ENCODE results near the gene NELL2. TPM values are rescaled to one million over a fixed set of nuclear protein-coding genes. Genes with fewer than 3 reads are reported as not detected.

Gene NELL2
- total and polyA plus RNA-seq, 8 donors, result 0.50 to 133 (median 3.1) TPM

DNA sequence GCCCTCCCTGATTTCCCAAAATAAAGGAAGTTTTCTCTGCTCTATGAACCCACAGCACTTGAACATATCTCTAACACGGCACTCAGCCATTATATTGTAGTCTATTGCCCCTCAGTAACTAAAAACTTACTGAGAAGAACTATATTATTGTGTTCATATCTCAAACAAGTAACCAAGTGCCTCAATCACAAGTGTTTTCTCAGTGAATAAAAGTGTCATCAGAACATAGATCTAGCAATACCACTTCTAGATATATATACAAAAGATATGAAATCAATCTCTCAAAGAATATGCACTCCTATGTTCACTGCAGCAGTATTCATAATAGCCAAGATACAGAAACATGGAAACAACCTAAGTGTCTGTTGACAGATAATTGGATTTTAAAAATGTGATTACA, 138.1 kb downstream of the NELL2 start:
- Histone ChIP-seq H3K27ac (no peak overlapping the region), H3K36me3 (no peaks in the 10 kb centered on the region), H3K27me3 (no peaks in the 10 kb centered on the region), H3K9me3 (peaks cover 0 to 13% (median 11%) of the 10 kb centered on the region in 4 donors), H3K4me3 (no peak overlapping the region), H3K4me1 (no peaks in the 10 kb centered on the region)
- intact Hi-C loops (cut with DNase I; ENCODE audit: low total_unique reads), result no loop called here
- TF ChIP-seq, protein P1, sequence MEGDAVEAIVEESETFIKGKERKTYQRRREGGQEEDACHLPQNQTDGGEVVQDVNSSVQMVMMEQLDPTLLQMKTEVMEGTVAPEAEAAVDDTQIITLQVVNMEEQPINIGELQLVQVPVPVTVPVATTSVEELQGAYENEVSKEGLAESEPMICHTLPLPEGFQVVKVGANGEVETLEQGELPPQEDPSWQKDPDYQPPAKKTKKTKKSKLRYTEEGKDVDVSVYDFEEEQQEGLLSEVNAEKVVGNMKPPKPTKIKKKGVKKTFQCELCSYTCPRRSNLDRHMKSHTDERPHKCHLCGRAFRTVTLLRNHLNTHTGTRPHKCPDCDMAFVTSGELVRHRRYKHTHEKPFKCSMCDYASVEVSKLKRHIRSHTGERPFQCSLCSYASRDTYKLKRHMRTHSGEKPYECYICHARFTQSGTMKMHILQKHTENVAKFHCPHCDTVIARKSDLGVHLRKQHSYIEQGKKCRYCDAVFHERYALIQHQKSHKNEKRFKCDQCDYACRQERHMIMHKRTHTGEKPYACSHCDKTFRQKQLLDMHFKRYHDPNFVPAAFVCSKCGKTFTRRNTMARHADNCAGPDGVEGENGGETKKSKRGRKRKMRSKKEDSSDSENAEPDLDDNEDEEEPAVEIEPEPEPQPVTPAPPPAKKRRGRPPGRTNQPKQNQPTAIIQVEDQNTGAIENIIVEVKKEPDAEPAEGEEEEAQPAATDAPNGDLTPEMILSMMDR (IDR thresholded peaks at IDR 0.05), result no peak
- TF ChIP-seq EP300 (IDR thresholded peaks at IDR 0.05) (no peak), POLR2A (IDR thresholded peaks at IDR 0.05) (no peak), POLR2AphosphoS5 (IDR thresholded peaks at IDR 0.05) (no peak)
- WGBS, 5 donors, result 54 to 70% (median 65%) methylated on average over 1 of the region's 1 CpG
- no peak for DNase-seq

DNA sequence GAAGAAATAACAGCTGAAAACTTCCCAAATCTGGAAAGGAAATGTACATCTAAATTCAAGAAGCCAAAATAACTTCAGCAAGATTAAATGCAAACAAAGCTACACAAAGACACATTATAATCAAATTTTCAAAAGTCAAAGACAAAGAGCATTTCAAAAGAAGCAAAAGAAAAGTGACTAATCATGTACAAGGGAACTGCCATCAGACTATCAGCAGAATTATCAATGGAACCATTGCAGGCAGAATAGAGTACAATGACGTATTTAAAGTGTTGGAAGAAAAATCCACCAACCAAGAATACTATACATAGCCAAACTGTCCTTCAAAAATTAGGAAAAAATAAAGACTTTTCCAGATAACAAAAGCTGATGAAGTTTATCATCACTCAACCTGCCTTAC, 147.5 kb downstream of the NELL2 start:
- H3K9me3 ChIP-seq, result peaks cover 3 to 35% (median 21%) of the 10 kb centered on the region in 4 donors
- no peaks in the 10 kb centered on the region for H3K4me1 ChIP-seq
- TF ChIP-seq EP300 (IDR thresholded peaks at IDR 0.05) (no peak), POLR2A (IDR thresholded peaks at IDR 0.05) (no peak), POLR2AphosphoS5 (IDR thresholded peaks at IDR 0.05) (no peak)
- TF ChIP-seq, protein P1 (IDR thresholded peaks at IDR 0.05), result no peak
- no peaks in the 10 kb centered on the region for H3K27me3 ChIP-seq
- no peak for DNase-seq
- no peak overlapping the region for H3K4me3 ChIP-seq
- no peak overlapping the region for H3K27ac ChIP-seq
- H3K36me3 ChIP-seq, result no peaks in the 10 kb centered on the region
- 60 to 79% (median 71%) methylated on average over 1 of the region's 1 CpG for WGBS, 5 donors
- intact Hi-C loops (cut with DNase I; ENCODE audit: low total_unique reads), result no loop called here

DNA sequence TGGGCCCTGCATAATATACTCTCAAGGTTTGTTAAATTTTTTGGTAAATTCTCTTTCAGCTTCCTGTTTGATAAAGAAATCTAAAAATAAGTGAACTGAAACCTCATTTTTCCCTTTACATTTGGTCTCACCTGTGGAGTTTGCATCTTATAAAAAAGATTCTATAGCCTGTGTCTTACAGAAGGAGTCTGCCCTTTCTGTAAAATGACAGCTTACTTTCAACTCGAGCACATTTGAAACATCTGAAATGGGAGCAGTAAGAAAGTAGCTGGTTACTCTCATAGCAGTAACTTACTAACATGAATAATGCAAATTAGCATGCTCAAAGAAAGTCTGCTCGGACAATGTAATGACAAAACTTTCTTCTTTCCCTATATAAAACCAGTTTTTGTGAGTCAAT, 155.8 kb downstream of the NELL2 start:
- WGBS, 5 donors, result 61 to 74% (median 69%) methylated on average over 2 of the region's 2 CpGs
- no peak overlapping the region for H3K27ac ChIP-seq
- H3K4me3 ChIP-seq, result no peak overlapping the region
- H3K36me3 ChIP-seq, result no peaks in the 10 kb centered on the region
- TF ChIP-seq POLR2A (IDR thresholded peaks at IDR 0.05) (no peak), EP300 (IDR thresholded peaks at IDR 0.05) (no peak), POLR2AphosphoS5 (IDR thresholded peaks at IDR 0.05) (no peak)
- TF ChIP-seq, protein P1 (IDR thresholded peaks at IDR 0.05), result no peak
- H3K4me1 ChIP-seq, result no peaks in the 10 kb centered on the region
- DNase-seq, result no peak
- no peaks in the 10 kb centered on the region for H3K27me3 ChIP-seq
- intact Hi-C loops (cut with DNase I; ENCODE audit: low total_unique reads), result no loop called here
- peaks cover 0 to 4% (median 0%) of the 10 kb centered on the region in 4 donors for H3K9me3 ChIP-seq

DNA sequence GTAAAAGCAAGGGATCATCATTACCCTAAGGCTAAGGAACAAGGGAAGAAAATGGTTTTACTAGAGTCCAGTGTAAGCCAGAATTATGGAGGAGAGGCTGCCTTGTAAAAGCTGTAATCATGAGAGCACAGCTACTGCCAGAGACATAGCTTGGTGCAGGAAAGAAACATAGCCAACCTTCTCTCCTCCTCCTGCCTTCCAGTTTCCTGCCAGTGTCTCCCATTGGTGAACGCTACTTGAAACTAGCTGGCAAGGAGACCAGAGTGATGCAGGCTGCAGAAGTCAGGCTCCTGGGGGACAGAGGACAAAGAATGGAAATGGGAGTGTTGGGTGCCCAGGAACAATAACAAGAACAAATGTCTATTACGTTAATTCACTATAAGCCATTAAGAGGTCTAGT, 158.5 kb downstream of the NELL2 start:
- 80 to 93% (median 85%) methylated on average over 2 of the region's 2 CpGs for WGBS, 5 donors

More for the DNA sequence above, 158.5 kb downstream of the NELL2 start:
- H3K27ac ChIP-seq, result no peak overlapping the region
- intact Hi-C loops (cut with DNase I; ENCODE audit: low total_unique reads), result no loop called here
- no peaks in the 10 kb centered on the region for H3K36me3 ChIP-seq
- DNase-seq, result no peak
- H3K4me3 ChIP-seq, result no peak overlapping the region
- no peaks in the 10 kb centered on the region for H3K4me1 ChIP-seq
- TF ChIP-seq EP300 (IDR thresholded peaks at IDR 0.05) (no peak), POLR2AphosphoS5 (IDR thresholded peaks at IDR 0.05) (no peak)
- TF ChIP-seq, protein P1 (IDR thresholded peaks at IDR 0.05), result no peak
- H3K27me3 ChIP-seq, result no peaks in the 10 kb centered on the region
- H3K9me3 ChIP-seq, result no peaks in the 10 kb centered on the region

Measured in stomach (tissue), 9 donors.